GM18867 (cell line): ENCODE data around the gene THRA.

ENCODE experiments used
- ATAC-seq: cut with Tn5 transposase; IDR thresholded peaks from one replicate; pipeline ENCODE4 v1.9.1; 2021; ENCODE audit warnings: mild to moderate bottlenecking, moderate library complexity; ENCODE audit not compliant: unreplicated experiment

THRA gene

GRCh38 chr17:40064971-40065768, 2.4 kb downstream of the THRA start:
- no peak for ATAC-seq

DNA sequence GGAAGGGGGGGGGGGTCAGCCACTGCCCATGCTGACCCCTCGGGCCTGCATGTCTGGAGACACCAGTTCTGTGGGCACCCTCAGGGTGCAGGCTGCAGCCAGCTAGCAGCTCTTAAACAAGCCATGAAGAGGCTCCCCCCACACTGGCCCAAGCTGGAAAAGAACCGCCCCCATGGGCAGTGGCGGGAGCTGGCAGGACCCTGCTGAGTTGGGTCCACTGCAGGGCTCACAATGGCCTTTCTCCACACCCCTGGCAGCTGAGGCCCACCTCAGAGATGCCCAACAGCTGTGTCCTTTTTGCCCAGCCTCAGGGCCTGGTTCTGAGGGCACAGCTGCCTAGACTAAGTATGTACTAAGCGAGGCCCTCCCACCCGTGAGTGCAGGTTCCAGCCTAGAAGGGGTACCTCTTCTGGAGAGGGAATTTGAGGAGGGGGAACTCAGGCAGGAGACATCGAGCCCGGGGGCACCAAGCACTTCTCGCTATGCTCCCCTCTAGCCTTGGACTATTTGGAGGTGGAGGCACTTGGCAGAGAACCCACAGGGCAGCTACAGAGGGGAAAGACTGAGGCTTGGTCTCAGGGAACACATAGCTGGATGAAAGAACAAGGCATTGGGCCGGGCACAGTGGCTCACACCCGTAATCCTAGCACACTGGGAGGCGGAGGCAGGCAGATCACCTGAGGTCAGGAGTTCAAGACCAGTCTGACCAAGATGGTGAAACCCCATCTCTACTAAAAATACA, 3.2 kb downstream of the THRA start:
- no peak for ATAC-seq

- ATAC-seq = no peak
Measured at GRCh38 chr17:40067710-40068109, 4.9 kb downstream of the THRA start.

DNA sequence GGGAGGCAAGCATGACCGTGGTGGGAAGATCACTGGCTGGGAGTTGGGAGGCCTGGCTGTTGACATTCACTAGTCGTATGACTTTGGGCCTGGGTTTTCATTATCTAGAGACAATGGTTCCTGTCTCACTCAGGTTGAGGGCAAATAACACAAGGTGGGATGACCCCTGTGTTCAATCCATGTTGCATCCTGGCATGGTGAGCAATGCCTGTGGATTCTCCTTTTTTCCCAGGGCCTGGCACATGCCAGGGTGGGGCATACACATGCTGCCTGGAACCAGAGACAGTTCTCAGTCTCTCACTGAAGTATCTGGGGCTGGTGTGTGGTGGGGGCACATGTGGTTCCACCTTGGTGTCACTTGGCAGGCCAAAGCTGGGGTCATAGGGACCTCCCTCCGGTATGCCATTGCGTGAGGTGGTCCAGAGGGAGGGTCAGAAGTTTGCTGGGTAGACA, 5.4 kb downstream of the THRA start:
- ATAC-seq = no peak

DNA sequence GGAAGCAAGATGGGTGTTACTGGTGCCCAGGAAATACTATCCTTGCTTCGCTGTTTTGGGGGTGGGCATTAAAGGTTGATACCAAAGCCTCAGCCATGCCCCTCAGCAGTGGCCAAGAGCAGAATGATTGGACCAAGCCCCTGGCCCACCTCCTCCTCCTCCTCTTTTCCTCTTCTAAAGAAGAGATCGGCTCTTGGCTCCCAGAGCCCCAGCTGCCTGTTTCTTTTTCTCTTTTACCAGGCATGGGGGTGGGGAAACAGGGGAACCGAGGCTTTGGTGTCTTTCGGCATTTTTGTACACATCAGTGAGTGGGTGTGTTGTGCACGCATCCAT, 5.8 kb downstream of the THRA start:
- no peak for ATAC-seq

GRCh38 chr17:40068917-40069750, 6.4 kb downstream of the THRA start:
- no peak for ATAC-seq

DNA sequence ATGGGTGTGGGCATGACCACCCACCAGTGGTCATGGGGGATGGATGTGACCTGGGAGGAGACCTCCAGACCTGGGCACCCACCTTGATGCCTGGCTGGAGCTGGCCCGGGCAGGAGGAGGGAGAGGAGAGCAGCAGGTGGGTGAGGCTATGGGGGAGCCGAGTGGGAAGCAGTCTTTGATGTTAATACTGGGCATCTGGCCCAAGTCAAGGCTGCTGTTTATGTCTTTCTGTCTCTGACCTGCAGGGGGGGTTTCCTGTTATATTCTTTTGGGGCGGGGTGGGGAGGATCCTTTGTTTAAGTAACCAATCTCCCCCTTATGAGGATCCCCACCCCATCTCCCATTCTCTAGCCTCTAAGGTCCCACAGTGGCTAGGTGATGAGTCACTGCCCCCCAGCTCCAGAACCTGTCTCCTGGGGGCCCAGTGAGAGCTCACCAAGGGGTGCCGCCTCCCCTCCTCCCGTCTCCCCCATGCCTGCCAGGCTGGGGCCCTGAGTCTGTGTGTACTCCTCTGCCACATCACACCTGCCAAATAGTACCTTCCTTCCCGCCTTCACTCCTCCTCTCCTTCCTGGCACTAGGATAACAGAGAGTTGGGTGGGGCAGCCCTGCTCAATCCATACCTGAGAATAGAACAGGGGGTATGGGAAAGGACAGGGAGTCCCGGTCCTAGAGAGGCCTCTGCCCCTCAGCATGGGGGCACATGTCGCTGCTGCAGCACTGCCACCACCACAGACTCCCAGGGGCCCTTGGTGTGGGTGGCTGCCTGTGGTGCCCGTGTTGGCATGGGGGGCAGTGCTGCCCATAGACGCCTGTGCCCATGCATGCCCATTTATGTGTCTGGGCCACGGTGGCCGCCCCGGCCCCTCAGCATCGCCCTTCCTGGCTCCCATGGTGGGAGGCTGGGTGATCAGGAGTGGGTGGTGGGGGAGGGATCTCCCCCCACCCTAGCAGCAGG, 7.3 kb downstream of the THRA start:
- ATAC-seq = no peak

DNA sequence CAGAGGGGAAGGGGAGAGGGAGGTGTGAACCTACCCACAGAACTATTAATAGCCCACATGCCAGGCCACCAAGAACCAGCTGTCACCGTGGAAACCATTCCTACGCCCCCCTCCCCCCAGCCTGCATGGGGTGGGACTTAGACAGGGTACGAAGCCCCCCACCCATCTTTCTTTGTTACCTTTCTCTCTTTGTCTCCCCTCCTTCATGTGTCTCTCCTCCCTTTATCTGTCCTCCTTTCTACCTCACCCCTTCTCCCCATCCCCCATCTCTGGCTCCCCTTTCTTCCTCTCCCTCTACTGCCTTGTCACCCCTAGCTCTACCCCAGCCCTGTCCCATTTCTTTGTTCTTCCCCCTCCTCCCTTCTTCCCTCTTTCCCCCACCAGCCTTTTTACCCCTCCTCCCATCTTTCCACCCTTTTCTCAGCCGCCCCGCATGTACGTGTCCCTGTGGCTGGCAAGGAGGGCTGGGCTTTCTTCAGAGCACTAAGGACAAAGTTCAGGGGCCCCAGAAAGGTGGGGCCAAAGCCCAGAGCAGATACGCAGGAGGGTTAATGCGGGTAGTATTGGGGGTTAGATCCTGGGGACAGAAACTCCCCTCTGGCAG, 8.0 kb downstream of the THRA start:
- no peak for ATAC-seq

- ATAC-seq = no peak
Measured at GRCh38 chr17:40071313-40072039, 8.7 kb downstream of the THRA start.

- no peak for ATAC-seq
Measured at GRCh38 chr17:40072040-40072734, 9.4 kb downstream of the THRA start.

GRCh38 chr17:40072735-40073346, 10.1 kb downstream of the THRA start:
- no peak for ATAC-seq

DNA sequence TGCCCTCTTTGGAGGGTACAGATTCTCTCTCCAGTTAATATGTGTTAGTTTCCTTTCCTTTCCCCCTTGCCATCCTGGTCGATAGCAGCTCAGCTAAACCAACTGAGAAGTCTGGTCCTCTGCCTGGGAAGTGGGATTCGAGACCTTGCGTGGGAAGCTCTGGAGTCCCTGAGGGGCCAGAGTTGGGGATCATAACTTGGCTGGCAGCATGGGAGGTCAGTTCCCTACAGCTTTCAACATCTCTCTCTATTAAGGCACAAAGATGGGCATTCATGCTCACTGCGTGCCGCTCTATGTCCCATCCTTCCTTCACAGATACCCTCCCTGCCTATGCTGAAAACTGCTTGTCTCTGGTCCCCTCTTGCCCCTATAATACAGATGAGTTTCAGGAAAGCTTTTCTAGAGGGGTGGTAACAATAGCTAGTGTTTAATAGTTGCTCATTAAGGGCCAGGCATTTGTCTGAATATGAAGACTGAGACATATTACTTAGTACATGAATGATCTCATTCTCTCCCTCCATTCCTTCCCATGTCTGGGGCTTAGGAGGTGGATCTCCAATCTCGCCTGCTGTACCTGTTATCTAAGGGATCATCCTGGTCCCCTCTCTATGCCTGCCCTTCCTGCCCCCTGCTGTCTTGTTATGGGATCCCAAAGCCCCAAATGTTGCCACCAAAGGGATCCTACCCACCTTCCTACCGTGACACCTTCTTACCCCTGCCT, 10.8 kb downstream of the THRA start:
- ATAC-seq = no peak

DNA sequence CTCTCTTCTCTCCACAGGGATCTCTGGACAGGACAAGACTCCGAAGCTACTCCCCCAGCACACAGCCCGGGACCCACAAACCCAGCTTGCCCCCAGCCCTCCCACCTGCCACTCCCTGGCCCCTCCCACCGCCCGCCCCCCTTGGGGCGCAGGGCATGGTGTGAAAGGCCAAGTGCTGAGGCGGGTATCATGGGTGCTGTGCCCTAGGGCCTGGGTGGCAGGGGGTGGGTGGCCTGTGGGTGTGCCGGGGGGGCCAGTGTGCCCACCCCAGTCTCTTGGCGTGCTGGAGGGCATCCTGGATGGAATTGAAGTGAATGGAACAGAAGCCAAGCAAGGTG, 11.4 kb downstream of the THRA start:
- no peak for ATAC-seq

DNA sequence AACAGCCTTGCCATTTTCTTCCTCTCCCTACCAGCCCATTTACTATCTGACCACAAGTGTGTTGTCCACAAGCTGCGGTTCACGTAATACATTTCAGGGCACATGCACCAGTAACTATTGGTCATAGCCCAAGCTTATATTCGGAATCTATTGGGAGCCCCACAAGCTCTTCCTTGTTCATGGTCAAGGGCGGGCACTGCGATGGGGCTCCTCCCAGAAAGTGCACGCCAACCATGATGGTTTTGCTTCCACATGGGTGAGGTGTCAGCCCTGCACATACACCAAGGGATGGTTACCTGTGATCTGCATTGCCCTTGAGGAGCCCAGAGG, 12.1 kb downstream of the THRA start:
- ATAC-seq = no peak

DNA sequence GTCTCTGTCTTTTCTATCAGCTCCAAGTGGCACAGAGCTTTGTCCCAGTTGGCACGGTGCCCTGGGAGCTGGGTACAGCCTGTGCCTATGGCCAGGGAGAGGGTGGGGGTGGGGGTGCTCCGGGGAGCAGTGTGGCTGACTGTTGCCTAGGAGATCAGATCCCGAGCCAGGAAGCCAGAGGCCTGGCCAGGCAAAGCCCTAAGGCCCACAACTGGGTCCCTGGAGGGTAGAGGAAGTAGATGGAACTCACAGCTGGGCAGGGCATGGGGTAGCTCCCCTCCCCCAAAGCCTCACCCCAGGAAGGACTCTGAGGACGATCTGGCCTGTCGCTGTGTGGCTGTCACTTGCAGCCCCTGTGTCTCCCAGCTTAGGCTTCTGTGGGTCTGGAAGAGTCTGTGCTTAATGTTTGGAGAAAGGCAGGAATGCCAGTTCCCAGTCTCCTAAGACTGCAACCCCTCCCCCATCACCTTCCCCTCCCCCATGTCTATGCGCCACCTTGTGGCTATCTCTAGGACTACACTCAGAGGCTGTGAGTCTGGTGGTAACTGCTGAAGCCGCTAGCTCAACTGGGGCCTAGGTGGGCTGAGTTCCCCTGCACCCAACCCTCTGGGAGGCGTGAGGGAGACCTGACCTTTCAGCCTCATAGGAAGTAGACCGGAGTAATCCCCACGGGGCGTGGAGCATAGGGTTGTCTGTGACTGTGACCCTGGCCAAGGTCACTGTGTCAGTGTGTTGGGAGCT, 12.6 kb downstream of the THRA start:
- ATAC-seq = no peak

DNA sequence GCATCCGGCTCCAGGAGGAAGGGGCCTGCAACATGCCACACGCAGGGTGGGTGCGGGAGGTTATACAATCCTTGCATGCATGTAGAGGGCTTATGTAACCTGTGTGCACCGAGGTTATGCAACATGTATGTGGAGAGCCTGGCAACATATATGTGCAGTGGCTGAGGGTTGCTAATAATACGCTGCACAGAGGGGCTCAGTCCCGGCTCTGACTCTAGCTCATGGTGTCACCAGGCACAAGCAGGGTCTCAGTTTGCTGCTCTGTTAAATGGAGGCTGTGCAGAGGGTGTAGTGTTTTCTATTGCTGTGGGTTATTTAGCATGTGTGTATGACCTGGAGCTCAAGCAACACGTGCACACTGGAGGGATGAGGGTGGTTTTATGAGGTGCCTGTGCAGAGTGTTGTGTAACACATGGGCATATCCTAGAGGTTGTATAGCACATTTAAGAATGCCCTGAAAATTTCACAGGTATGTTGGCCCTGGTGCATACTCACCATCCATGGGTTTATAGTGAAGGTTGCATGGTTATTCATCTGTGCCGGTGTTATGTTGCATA, 13.3 kb downstream of the THRA start:
- ATAC-seq = no peak

DNA sequence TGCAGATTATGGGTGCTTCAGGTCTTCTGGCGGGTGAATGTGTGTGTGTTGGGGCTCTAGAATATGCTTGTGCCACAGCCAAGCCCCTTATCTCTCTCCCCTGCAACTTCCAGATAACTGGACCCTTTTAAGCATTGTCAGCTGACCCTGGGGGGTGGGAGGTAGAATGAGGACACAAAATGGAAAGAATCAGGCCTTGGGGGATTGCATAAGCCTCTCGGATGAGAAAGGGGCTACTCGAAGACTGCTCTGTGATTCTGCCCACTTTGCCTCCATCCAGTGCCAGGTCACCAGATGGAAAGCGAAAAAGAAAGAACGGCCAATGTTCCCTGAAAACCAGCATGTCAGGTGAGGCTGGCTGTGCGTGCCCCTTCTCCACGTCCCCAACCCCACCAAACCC, 13.8 kb downstream of the THRA start:
- ATAC-seq = no peak
